Type B pancreatic cell (in vitro differentiated cells): ENCODE measurements around the gene RHPN2. TPM values are rescaled to one million over a fixed set of nuclear protein-coding genes. Genes with fewer than 3 reads are reported as not detected.

Experiments
- DNase-seq: peaks from one replicate; pipeline ENCODE4 v3.0.0; 2021; ENCODE audit warnings: mixed read lengths; ENCODE audit not compliant: unreplicated experiment; ENCODE audit errors: extremely low spot score
- H3K27ac Mint-ChIP-seq: 2 replicates; pipeline ENCODE4 v1.8.0; 2021; ENCODE audit warnings: mild to moderate bottlenecking, mixed read lengths
- H3K27me3 Mint-ChIP-seq: 2 replicates; pipeline ENCODE4 v1.8.0; 2021; ENCODE audit warnings: mixed read lengths
- H3K36me3 Mint-ChIP-seq: 2 replicates; pipeline ENCODE4 v1.8.0; 2021; ENCODE audit warnings: mixed read lengths
- H3K4me1 Mint-ChIP-seq: one replicate; pipeline ENCODE4 v1.8.0; 2021; ENCODE audit warnings: mixed read lengths; ENCODE audit not compliant: unreplicated experiment
- H3K4me3 Mint-ChIP-seq: 2 replicates; pipeline ENCODE4 v1.8.0; 2021; ENCODE audit warnings: mild to moderate bottlenecking, mixed read lengths
- H3K9me3 Mint-ChIP-seq: 2 replicates; pipeline ENCODE4 v1.8.0; 2021; ENCODE audit warnings: mixed read lengths
- total RNA-seq: library from RNA; stranded (reverse); gene quantifications from 2 replicates; pipeline ENCODE4 v1.2.1, GENCODE V29; 2021; ENCODE audit warnings: low replicate concordance
- TF ChIP-seq, protein P1 (sequence below): fragments of 200-600 bp; sonication (generic); conservative IDR thresholded peaks from 2 replicates; pipeline ENCODE4 v1.5.0; 2021; ENCODE audit warnings: antibody characterized with exemption, mild to moderate bottlenecking

The RHPN2 gene
- total RNA-seq, 1 donor from 2014 or later = 31.6 TPM

- peaks cover 21% of the 10 kb centered on the region for H3K36me3 Mint-ChIP-seq
- no peaks in the 10 kb centered on the region for H3K27me3 Mint-ChIP-seq
- H3K27ac Mint-ChIP-seq = no peak overlapping the region
- H3K4me1 Mint-ChIP-seq = no peaks in the 10 kb centered on the region
- TF ChIP-seq, protein P1, sequence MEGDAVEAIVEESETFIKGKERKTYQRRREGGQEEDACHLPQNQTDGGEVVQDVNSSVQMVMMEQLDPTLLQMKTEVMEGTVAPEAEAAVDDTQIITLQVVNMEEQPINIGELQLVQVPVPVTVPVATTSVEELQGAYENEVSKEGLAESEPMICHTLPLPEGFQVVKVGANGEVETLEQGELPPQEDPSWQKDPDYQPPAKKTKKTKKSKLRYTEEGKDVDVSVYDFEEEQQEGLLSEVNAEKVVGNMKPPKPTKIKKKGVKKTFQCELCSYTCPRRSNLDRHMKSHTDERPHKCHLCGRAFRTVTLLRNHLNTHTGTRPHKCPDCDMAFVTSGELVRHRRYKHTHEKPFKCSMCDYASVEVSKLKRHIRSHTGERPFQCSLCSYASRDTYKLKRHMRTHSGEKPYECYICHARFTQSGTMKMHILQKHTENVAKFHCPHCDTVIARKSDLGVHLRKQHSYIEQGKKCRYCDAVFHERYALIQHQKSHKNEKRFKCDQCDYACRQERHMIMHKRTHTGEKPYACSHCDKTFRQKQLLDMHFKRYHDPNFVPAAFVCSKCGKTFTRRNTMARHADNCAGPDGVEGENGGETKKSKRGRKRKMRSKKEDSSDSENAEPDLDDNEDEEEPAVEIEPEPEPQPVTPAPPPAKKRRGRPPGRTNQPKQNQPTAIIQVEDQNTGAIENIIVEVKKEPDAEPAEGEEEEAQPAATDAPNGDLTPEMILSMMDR = no peak
- H3K9me3 Mint-ChIP-seq = no peaks in the 10 kb centered on the region
- DNase-seq = no peak
- no peak overlapping the region for H3K4me3 Mint-ChIP-seq
Observed at GRCh38 chr19:33093420-33094210, 28.9 kb upstream of the RHPN2 start.

DNA sequence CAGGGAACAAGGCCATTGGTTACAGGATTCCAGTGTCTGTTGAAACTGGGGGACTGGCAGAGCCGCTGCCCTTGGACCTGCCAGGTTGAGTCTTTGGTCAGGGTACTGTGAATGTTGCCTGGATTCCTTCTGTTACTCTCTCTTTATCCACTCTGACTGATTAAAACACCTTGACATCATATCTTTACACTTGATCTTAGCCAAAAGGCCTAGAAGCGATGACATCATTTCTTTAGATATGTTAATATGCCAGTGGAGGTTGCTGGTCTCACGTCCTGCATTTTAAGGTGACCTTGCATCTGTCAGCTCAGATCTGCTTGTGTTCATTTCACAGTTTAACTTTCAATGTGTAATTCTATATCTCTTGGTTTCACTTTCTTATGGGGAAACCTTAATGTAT lies 25.5 kb upstream of the RHPN2 start:
- Mint-ChIP-seq H3K4me1 (no peaks in the 10 kb centered on the region), H3K9me3 (no peaks in the 10 kb centered on the region), H3K27ac (no peak overlapping the region), H3K4me3 (no peak overlapping the region), H3K27me3 (no peaks in the 10 kb centered on the region), H3K36me3 (peaks cover 10% of the 10 kb centered on the region)
- no peak for DNase-seq
- TF ChIP-seq, protein P1 = no peak

- Mint-ChIP-seq H3K4me3 (no peak overlapping the region), H3K27ac (peak overlapping the region; percentile 50), H3K36me3 (peaks cover 10% of the 10 kb centered on the region), H3K9me3 (no peaks in the 10 kb centered on the region), H3K27me3 (no peaks in the 10 kb centered on the region), H3K4me1 (peaks cover 3% of the 10 kb centered on the region)
- TF ChIP-seq, protein P1 = no peak
- no peak for DNase-seq
Observed at GRCh38 chr19:33089010-33089409, 24.3 kb upstream of the RHPN2 start.

DNA sequence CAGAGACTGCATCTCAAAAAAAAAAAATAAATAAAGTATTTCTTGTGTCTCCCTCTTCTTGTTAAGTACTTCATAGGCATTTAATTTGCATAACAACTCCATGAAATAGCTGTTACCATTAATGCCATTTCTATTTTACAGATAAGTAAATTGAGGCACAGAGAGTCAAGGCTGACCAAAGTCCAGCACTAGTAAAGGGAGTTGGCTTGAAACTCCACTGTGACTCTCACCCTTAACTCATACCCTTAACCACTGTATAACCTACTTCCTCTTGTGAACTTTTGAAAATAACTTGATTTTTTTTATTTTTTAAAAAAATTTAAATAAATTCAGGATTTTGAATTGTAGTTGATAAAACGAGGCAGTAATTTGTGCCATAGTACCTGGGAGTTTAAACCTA lies 22.3 kb upstream of the RHPN2 start:
- H3K4me3 Mint-ChIP-seq = no peak overlapping the region
- peaks cover 10% of the 10 kb centered on the region for H3K36me3 Mint-ChIP-seq
- H3K27me3 Mint-ChIP-seq = no peaks in the 10 kb centered on the region
- H3K4me1 Mint-ChIP-seq = peaks cover 8% of the 10 kb centered on the region
- TF ChIP-seq, protein P1 = no peak
- DNase-seq = no peak
- no peak overlapping the region for H3K27ac Mint-ChIP-seq
- H3K9me3 Mint-ChIP-seq = no peaks in the 10 kb centered on the region

DNA sequence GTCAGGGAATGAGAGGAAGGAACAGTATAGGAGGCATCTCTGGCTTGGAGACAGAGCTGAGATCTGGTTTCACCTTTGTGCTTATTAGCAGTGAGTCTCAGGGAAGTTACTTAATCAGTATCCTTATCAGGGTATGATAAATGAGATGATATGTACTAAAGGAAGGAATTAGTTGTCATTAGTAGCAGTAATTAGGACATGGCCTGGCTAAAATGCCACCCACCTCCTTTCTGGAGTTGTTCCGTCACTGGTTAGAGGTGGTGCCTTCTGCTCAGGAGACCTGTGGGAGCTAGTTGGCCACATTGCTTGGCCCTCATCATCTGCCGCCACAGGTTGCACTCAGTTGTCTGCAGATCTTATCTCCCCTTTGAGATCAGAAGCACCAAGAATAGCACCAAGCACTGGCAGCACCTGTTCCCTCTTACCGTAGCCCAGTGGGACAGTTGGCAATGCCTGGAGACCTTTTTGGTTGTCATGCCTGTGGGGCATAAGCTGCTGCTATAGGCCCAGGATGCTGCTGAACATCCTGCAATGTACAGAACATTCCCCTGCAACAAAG lies 21.0 kb upstream of the RHPN2 start:
- H3K36me3 Mint-ChIP-seq = peaks cover 10% of the 10 kb centered on the region
- peaks cover 21% of the 10 kb centered on the region for H3K4me1 Mint-ChIP-seq
- H3K27ac Mint-ChIP-seq = no peak overlapping the region
- no peak overlapping the region for H3K4me3 Mint-ChIP-seq
- H3K9me3 Mint-ChIP-seq = no peaks in the 10 kb centered on the region
- DNase-seq = no peak
- TF ChIP-seq, protein P1 = no peak
- H3K27me3 Mint-ChIP-seq = no peaks in the 10 kb centered on the region
